ENCODE measurements around the gene FKBP5.

GRCh38 chr6:35727231-35727934, 38.7 kb upstream of the FKBP5 start:
- TF ChIP-seq EZH2 (IDR thresholded peaks at IDR 0.05; ENCODE audit: borderline replicate concordance, low read depth, low read length, severe bottlenecking) (no peak), POLR2A (IDR thresholded peaks at IDR 0.05; ENCODE audit: low read depth, low read length) (no peak), CTCF (IDR thresholded peaks at IDR 0.05; ENCODE audit: extremely low read depth in 1 of 2, insufficient read depth in 1 of 2, low read depth in 1 of 2, low read length in 2 of 2) (no peak)
